NB4 (cell line): ENCODE measurements around the gene IL12B.

ENCODE experiments used
- CTCF ChIP-seq: IDR thresholded peaks from one replicate; pipeline ENCODE4 v1.5.1; 2012; ENCODE audit warnings: low read depth, low read length
- POLR2A ChIP-seq: IDR thresholded peaks from 2 replicates; pipeline ENCODE4 v1.6.1; 2011; ENCODE audit warnings: mild to moderate bottlenecking; ENCODE audit not compliant: insufficient read length; ENCODE audit errors: extremely low read depth

- TF ChIP-seq CTCF (no peak), POLR2A (no peak)
Observed at GRCh38 chr5:159310511-159310910, 19.8 kb downstream of the IL12B start.
